Measurements from ENCODE around the gene REG4. TPM values are rescaled to one million over a fixed set of nuclear protein-coding genes. Genes with fewer than 3 reads are reported as not detected.
A peak's percentile ranks its signal among the peaks of the same experiment; 100 is the strongest.
"Not testable (repeated sequence)": the region's sequence is repeated elsewhere in the genome, so short reads cannot be mapped to it uniquely, and the experiment has no call there.

Gene REG4
- polyA plus RNA-seq (2013, experiment 1 of 2) = not detected
- not detected for polyA plus RNA-seq (2013, experiment 2 of 2)

DNA sequence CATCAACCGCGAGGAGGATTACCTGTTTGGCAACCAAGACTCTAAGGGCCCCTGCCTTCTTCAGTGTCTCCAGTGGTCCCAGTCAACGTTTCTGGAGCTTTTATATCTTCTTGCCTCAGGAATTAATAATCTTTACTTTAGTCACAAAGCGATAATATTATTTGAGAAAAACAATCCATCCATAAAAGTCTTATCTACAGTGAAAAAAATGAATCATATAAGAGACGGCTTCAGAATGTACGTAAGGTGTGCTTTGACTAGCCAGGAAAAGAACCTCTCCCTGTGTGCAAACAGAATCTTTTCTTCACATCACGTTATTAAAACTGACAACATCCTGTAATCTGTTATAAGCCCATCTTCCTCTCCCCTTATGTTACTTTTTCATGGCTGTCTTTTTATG is at the start of gene REG4:
TSS of gene REG4 (minus strand) at position 74 of the 400 bp plus-strand sequence. CDS start 2,691 bp downstream, outside the sequence.
- WGBS (ENCODE audit: extremely low coverage, insufficient coverage, low lambda C conversion rate) = no CpG with 5 or more reads among the region's 7 CpGs
- Histone ChIP-seq H3K4me2 (ENCODE audit: low read length) (no peak within 1 kb of the TSS), H3K79me1 (ENCODE audit: low read length) (no peaks in the 10 kb centered on the region), H4K8ac (ENCODE audit: low read depth, low read length) (no peak within 1 kb of the TSS), H3K27me3 (ENCODE audit: insufficient read depth, low read length, poor library complexity) (no peaks in the 10 kb centered on the region), H2BK120ac (ENCODE audit: low read depth, low read length) (no peak within 1 kb of the TSS), H3K27ac (ENCODE audit: low read depth, low read length) (no peak within 1 kb of the TSS), H3K23ac (ENCODE audit: low read length) (no peak within 1 kb of the TSS), H3K36me3 (ENCODE audit: control insufficient read depth, insufficient read depth, low read length) (no peaks in the 10 kb centered on the region), H2AK5ac (ENCODE audit: low read length) (no peak within 1 kb of the TSS), H3K79me2 (ENCODE audit: control insufficient read depth, insufficient read depth, low read length) (no peaks in the 10 kb centered on the region), H2BK15ac (replicated peaks; ENCODE audit: low read depth) (no peak within 1 kb of the TSS), H3K18ac (ENCODE audit: low read length) (no peak within 1 kb of the TSS), H4K5ac (ENCODE audit: low read length) (no peak within 1 kb of the TSS), H3K4ac (ENCODE audit: low read depth, low read length) (no peak within 1 kb of the TSS), H2BK5ac (ENCODE audit: low read length) (no peak within 1 kb of the TSS), H3K56ac (ENCODE audit: low read length) (no peak within 1 kb of the TSS), H3K4me3 (ENCODE audit: low read length) (no peak within 1 kb of the TSS), H3K9ac (ENCODE audit: low read length) (no peak within 1 kb of the TSS), H3K4me1 (ENCODE audit: control insufficient read depth, low read depth, low read length) (no peaks in the 10 kb centered on the region)
- DNase-seq = no peak

- Histone ChIP-seq H3K4me3 (ENCODE audit: low read length) (no peak overlapping the region), H3K18ac (ENCODE audit: low read length) (no peak overlapping the region), H3K79me1 (ENCODE audit: low read length) (no peaks in the 10 kb centered on the region), H3K4ac (ENCODE audit: low read depth, low read length) (no peak overlapping the region), H3K27ac (ENCODE audit: low read depth, low read length) (no peak overlapping the region), H2BK15ac (replicated peaks; ENCODE audit: low read depth) (no peak overlapping the region), H2BK5ac (ENCODE audit: low read length) (no peak overlapping the region), H3K79me2 (ENCODE audit: control insufficient read depth, insufficient read depth, low read length) (no peaks in the 10 kb centered on the region), H3K4me2 (ENCODE audit: low read length) (no peak overlapping the region), H2AK5ac (ENCODE audit: low read length) (no peak overlapping the region), H3K4me1 (ENCODE audit: control insufficient read depth, low read depth, low read length) (peaks cover 2% of the 10 kb centered on the region), H3K23ac (ENCODE audit: low read length) (no peak overlapping the region), H3K56ac (ENCODE audit: low read length) (no peak overlapping the region), H3K9ac (ENCODE audit: low read length) (no peak overlapping the region), H2BK120ac (ENCODE audit: low read depth, low read length) (no peak overlapping the region), H4K5ac (ENCODE audit: low read length) (no peak overlapping the region), H4K8ac (ENCODE audit: low read depth, low read length) (no peak overlapping the region), H3K36me3 (ENCODE audit: control insufficient read depth, insufficient read depth, low read length) (no peaks in the 10 kb centered on the region), H3K27me3 (ENCODE audit: insufficient read depth, low read length, poor library complexity) (no peaks in the 10 kb centered on the region)
- no peak for DNase-seq
- WGBS (ENCODE audit: extremely low coverage, insufficient coverage, low lambda C conversion rate) = no CpG with 5 or more reads among the region's 4 CpGs
These were observed 48.4 kb upstream of the REG4 start for GRCh38 chr1:119859647-119860046.

DNA sequence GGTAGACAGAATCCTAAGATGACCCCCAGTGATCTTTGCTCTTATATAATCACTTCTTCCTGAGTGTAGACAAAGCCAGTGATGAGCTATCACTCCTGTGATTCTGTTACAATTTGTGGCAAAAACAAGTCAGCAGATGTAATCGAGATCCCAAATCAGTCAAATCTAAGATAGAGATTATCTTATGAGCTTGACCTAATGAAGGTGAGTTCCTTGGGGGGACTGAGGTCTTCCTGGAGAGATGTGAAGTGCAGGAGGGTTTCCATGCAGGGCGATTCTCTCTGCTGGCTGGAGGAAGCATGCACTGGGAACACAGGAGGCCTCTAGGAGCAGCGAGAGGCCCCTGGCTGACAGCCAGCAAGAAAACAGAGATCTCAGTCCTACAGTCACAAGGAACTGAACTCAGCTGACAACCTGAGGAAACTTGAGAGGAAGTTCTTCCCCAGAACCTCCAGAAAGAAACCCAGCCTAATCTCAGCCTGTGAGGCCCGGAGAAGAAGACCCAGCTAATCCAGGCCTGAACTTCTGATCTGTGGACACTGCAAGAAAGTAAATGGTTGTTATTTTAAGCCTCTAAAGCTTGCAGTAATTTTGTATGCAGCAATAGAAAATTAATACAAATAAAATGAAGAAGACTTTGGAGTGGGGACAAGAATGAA is 47.4 kb upstream of the REG4 start:
- not testable (repeated sequence) for H3K4me3 ChIP-seq (ENCODE audit: low read length); H3K4me1 ChIP-seq (ENCODE audit: control insufficient read depth, low read depth, low read length); H4K5ac ChIP-seq (ENCODE audit: low read length); H2AK5ac ChIP-seq (ENCODE audit: low read length); H2BK15ac ChIP-seq (replicated peaks; ENCODE audit: low read depth); H3K56ac ChIP-seq (ENCODE audit: low read length); H3K79me1 ChIP-seq (ENCODE audit: low read length); H3K23ac ChIP-seq (ENCODE audit: low read length); H3K9ac ChIP-seq (ENCODE audit: low read length); DNase-seq; H2BK5ac ChIP-seq (ENCODE audit: low read length); H3K27ac ChIP-seq (ENCODE audit: low read depth, low read length); H4K8ac ChIP-seq (ENCODE audit: low read depth, low read length); H3K27me3 ChIP-seq (ENCODE audit: insufficient read depth, low read length, poor library complexity); H3K36me3 ChIP-seq (ENCODE audit: control insufficient read depth, insufficient read depth, low read length); H3K79me2 ChIP-seq (ENCODE audit: control insufficient read depth, insufficient read depth, low read length); H3K4ac ChIP-seq (ENCODE audit: low read depth, low read length); H3K4me2 ChIP-seq (ENCODE audit: low read length); H3K18ac ChIP-seq (ENCODE audit: low read length); H2BK120ac ChIP-seq (ENCODE audit: low read depth, low read length)
- WGBS (ENCODE audit: extremely low coverage, insufficient coverage, low lambda C conversion rate) = no CpG with 5 or more reads among the region's 4 CpGs

DNA sequence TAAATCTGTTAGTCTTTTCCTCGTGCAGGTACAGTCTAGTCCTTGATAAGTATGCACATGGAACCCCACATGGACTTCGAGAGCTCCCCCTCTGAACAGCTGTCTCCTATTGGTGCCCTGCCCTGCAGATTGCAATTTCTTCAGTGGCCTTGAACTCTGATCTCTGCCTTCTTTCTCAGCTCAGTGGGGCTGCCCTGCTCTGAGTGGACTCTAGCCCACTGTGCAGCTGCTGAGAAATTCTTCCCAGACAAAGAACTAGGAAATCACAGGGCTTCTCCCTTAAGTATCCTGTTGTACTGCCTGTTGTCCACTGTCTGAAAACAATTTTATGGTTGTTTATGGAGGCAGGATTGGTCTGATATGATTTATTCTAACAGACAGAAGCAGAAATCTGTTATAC is 46.9 kb upstream of the REG4 start:
- no peaks in the 10 kb centered on the region for H3K27me3 ChIP-seq (ENCODE audit: insufficient read depth, low read length, poor library complexity)
- WGBS (ENCODE audit: extremely low coverage, insufficient coverage, low lambda C conversion rate) = no CpG with 5 or more reads among the region's 2 CpGs
- no peaks in the 10 kb centered on the region for H3K36me3 ChIP-seq (ENCODE audit: control insufficient read depth, insufficient read depth, low read length)
- no peak overlapping the region for H3K4ac ChIP-seq (ENCODE audit: low read depth, low read length)
- no peak overlapping the region for H3K4me2 ChIP-seq (ENCODE audit: low read length)
- H3K79me2 ChIP-seq (ENCODE audit: control insufficient read depth, insufficient read depth, low read length) = no peaks in the 10 kb centered on the region
- no peak overlapping the region for H3K18ac ChIP-seq (ENCODE audit: low read length)
- no peak overlapping the region for H3K23ac ChIP-seq (ENCODE audit: low read length)
- H2BK120ac ChIP-seq (ENCODE audit: low read depth, low read length) = no peak overlapping the region
- no peak overlapping the region for H2AK5ac ChIP-seq (ENCODE audit: low read length)
- no peak overlapping the region for H2BK5ac ChIP-seq (ENCODE audit: low read length)
- H3K4me1 ChIP-seq (ENCODE audit: control insufficient read depth, low read depth, low read length) = peaks cover 2% of the 10 kb centered on the region
- no peak overlapping the region for H4K8ac ChIP-seq (ENCODE audit: low read depth, low read length)
- H3K27ac ChIP-seq (ENCODE audit: low read depth, low read length) = no peak overlapping the region
- no peak overlapping the region for H3K4me3 ChIP-seq (ENCODE audit: low read length)
- H3K9ac ChIP-seq (ENCODE audit: low read length) = no peak overlapping the region
- no peaks in the 10 kb centered on the region for H3K79me1 ChIP-seq (ENCODE audit: low read length)
- H3K56ac ChIP-seq (ENCODE audit: low read length) = no peak overlapping the region
- no peak for DNase-seq
- no peak overlapping the region for H2BK15ac ChIP-seq (replicated peaks; ENCODE audit: low read depth)
- H4K5ac ChIP-seq (ENCODE audit: low read length) = no peak overlapping the region

DNA sequence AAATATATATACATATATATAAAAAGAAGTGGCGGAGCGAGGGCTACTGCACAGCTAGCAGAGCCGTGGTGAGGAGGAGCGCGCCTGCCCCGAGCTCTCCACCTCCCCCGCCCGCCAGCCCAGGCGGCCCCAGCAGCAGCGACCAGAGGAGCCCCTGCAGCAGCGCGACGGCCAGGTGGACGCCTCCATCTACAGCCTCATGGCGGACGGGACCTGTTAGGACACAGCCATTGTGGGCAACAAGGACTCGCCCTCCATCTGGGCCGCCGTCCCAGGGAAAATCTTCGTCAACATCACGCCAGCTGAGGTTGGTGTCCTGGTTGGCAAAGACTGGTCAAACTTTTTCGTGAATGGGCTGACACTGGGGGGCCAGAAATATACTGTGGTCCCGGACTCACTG is 41.9 kb upstream of the REG4 start:
- no peak overlapping the region for H3K56ac ChIP-seq (ENCODE audit: low read length)
- no peak overlapping the region for H3K4me3 ChIP-seq (ENCODE audit: low read length)

GRCh38 chr1:119844206-119844605 is 32.9 kb upstream of the REG4 start:
- H3K36me3 ChIP-seq (ENCODE audit: control insufficient read depth, insufficient read depth, low read length); H2AK5ac ChIP-seq (ENCODE audit: low read length); H4K5ac ChIP-seq (ENCODE audit: low read length); H4K8ac ChIP-seq (ENCODE audit: low read depth, low read length); H3K79me1 ChIP-seq (ENCODE audit: low read length); H2BK15ac ChIP-seq (replicated peaks; ENCODE audit: low read depth); H3K4ac ChIP-seq (ENCODE audit: low read depth, low read length); H3K9ac ChIP-seq (ENCODE audit: low read length); H3K4me3 ChIP-seq (ENCODE audit: low read length); H2BK5ac ChIP-seq (ENCODE audit: low read length); H3K27ac ChIP-seq (ENCODE audit: low read depth, low read length); H3K18ac ChIP-seq (ENCODE audit: low read length); H3K4me1 ChIP-seq (ENCODE audit: control insufficient read depth, low read depth, low read length); H3K4me2 ChIP-seq (ENCODE audit: low read length); H3K56ac ChIP-seq (ENCODE audit: low read length); H3K27me3 ChIP-seq (ENCODE audit: insufficient read depth, low read length, poor library complexity); H3K23ac ChIP-seq (ENCODE audit: low read length); H2BK120ac ChIP-seq (ENCODE audit: low read depth, low read length); H3K79me2 ChIP-seq (ENCODE audit: control insufficient read depth, insufficient read depth, low read length): not testable (repeated sequence)
- DNase-seq = peak; percentile 64
- no CpG with 5 or more reads among the region's 6 CpGs for WGBS (ENCODE audit: extremely low coverage, insufficient coverage, low lambda C conversion rate)

More for the DNA sequence above, 41.9 kb upstream of the REG4 start:
- Histone ChIP-seq H4K5ac (ENCODE audit: low read length) (no peak overlapping the region), H3K18ac (ENCODE audit: low read length) (no peak overlapping the region), H2BK5ac (ENCODE audit: low read length) (no peak overlapping the region), H2AK5ac (ENCODE audit: low read length) (no peak overlapping the region), H3K4ac (ENCODE audit: low read depth, low read length) (no peak overlapping the region), H3K23ac (ENCODE audit: low read length) (no peak overlapping the region), H2BK15ac (replicated peaks; ENCODE audit: low read depth) (no peak overlapping the region), H3K36me3 (ENCODE audit: control insufficient read depth, insufficient read depth, low read length) (no peaks in the 10 kb centered on the region), H2BK120ac (ENCODE audit: low read depth, low read length) (no peak overlapping the region), H3K27me3 (ENCODE audit: insufficient read depth, low read length, poor library complexity) (no peaks in the 10 kb centered on the region), H3K4me1 (ENCODE audit: control insufficient read depth, low read depth, low read length) (peaks cover 2% of the 10 kb centered on the region), H3K4me2 (ENCODE audit: low read length) (no peak overlapping the region), H3K79me2 (ENCODE audit: control insufficient read depth, insufficient read depth, low read length) (no peaks in the 10 kb centered on the region), H3K9ac (ENCODE audit: low read length) (no peak overlapping the region), H3K27ac (ENCODE audit: low read depth, low read length) (no peak overlapping the region), H3K79me1 (ENCODE audit: low read length) (no peaks in the 10 kb centered on the region), H4K8ac (ENCODE audit: low read depth, low read length) (no peak overlapping the region)
- DNase-seq = no peak
- WGBS (ENCODE audit: extremely low coverage, insufficient coverage, low lambda C conversion rate) = no CpG with 5 or more reads among the region's 23 CpGs
